HG02884 (cell line): ENCODE results near the gene KLK7.

ENCODE experiments used
- ATAC-seq: cut with Tn5 transposase; IDR thresholded peaks from one replicate; pipeline ENCODE4 v1.9.1; 2021; ENCODE audit warnings: mild to moderate bottlenecking, moderate library complexity; ENCODE audit not compliant: unreplicated experiment

Gene KLK7

DNA sequence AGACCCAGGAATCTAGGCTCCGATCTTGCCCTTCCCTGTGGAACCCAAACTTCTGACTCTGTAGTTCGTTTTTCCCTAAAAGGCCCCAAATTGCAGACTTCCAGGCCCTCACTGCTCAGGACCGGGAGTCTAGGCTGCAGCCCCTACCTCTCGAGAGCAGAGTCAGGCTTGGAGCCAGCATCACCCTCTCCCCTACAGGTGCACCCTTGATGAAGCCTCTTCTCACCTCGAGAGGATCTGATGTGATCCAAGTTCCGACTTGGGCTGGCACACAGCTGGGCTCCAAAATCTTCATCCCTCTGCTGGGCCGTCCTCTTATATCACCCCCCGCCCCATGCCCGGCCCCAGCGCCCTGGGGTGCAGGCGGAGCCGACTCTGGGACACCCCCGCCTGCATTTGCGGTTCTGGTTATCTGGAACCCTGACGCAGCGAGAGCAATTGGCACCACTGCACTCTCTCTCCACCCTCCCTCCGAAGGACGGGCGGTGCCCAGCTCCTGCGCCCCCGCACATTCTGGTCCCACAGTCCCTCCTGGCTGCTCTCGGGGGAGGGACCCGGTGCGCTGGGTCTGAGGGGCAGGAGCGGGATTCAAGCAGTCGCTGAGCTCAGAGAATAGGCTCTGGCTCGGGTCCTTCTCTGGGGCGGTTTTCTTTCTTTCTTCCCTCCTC, at the start of gene KLK7:
Gene KLK7 (minus strand): TSS at position 293 of the 668 bp plus-strand sequence. CDS start 1,518 bp downstream, outside the sequence.
- no peak for ATAC-seq

DNA sequence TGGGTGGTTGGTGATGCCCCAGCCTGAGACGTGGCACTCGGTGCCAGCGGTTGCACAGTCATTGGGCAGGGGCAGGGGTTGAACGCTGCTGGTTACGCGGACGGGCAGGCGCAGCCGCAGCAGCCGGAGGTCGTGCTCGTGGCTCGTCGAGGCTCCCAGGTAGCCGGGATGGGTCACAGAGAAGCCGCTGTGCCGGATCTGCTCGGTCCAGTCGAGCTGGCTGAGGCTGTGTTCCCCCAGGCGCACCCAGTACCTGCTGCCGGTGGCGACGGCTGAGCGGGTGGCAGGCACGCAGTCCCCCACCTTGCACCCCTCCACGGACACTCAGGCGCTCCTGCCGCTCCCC, 48.1 kb upstream of the KLK7 start:
- ATAC-seq, result no peak

DNA sequence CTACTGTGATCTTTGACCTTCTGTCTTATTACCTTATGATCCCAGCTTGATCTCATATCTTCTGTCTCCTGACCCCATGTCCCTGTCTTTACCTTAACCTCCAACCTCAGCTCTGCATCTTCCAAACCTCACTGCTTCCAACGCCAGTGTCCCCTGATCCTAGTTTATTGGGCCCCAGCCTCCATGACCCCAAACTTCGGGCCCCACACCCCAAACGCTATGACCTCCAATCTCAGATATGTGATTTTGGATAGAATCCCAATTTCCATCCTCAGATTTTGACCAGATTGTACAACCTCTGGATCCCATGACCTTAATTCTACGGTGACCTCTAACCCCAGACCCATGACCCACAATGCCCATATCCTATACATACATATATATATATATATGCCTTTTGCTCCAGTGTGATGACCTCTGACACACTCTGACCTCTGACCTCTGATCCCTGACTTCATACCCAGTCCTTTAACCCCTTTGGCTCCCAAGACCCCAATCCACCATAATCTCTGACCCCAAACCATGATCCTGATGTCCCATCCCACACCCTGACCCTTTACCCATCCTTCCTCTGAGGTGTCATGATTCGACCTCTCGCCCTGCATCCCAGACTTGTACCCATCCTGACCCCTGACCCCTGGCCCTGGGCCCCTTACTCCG, 47.6 kb upstream of the KLK7 start:
- ATAC-seq, result no peak

DNA sequence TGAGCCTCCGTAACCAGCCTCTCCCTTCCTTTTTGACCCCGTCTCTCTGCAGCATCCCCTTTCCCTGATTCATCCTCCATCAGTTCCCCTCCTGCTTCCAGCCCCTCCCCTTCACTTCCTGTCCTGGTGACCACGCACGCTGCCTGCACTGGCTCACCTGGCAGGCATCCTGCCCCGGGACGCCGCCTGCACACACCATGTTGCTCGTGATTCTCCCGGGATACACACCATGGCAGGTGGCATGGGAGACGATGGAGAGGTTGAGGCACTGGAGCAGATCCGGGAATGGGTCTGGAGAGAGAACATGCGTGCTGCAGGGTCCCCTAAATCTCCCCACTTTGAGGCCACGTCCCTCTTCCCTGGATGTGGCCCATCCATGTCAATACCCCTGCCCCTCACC, 46.9 kb upstream of the KLK7 start:
- ATAC-seq, result no peak

DNA sequence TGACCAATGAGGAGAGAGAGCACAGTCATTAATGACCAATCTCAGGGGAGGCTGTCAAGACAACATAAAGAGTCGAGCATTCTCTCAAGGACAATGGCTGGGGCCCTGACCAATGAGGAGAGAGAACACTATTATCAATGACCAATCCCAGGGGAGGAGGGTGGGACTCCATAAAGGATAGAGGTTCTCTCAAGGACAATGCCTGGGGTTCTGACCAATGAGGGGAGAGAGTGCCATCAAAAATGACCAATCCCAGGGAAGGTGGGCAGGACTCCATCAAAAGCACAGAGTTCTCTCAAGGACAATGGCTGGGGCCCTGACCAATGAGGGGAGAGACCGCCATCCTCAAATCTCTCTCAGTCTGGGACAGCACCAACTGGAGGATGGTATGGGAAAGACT, 46.0 kb upstream of the KLK7 start:
- ATAC-seq, result no peak

DNA sequence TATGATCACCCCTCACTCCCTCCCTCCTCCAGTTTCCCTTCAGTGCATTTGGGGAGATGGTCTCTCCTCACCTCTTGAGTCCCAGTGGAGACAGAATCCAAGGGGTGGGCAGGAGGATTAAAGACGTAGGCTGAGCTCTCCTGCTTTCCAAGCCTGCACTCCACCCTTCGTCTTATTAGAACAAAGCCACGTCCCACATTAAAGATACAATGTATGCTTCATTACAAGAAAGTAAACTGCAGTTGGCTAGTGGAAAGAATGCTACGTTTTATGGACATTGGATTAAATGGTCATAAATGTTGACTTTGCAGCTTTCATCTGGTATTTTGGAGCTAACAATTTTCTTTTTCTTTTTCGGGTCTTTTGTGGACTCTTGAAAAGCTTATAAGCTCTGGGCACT, 44.2 kb upstream of the KLK7 start:
- no peak for ATAC-seq

DNA sequence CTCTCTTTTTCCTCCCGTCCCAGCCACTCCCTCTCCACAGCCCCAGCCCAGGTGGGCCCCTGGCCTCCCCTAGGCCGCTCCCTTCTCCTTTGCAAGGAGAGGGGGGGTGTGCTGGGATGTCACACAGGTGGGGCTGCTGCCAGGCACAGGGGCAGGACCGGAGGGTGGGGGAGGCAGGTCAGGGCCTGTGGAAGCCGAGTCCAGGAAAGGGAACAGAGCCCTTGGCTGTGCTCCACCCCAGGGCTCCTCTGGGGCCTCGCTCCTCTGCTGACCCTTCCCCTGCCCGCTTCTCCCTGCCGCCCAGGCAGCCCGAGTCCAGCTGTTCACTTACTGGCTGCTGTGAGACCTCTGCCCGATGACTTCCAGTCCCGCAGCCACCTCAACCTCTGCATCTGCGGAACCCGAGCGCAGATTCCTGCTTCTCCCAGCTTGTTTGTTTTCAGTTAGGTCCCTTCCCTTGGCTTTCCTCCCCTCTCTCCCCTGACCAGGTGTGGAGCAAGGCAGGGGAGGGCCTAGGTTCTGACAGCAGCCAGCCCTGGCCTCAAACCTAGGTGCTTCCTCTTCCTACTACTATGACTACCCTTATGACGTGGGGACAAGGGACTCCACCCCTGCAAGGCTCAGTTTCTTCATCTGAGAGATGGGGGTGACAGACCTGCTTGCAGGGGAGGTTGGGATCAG, 43.5 kb upstream of the KLK7 start:
- ATAC-seq, result no peak

DNA sequence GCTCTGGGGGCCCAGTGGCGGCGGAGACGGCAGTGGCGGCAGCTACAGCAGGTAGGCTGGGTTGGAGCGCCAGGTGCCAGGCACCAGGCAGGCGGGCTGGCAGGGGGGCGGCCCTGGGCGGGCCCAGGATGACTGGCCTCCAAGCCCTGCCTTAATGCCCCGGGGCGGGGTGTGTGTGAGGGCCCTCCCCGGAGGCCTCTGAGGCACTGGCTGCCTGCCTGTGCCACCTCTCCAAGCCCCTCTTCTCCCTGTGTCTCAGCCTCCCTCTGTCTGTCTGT, 42.8 kb upstream of the KLK7 start, which contains the start of gene KLK11:
Gene KLK11 (minus strand): TSS at position 63 of the 278 bp plus-strand sequence. CDS start 985 bp downstream, outside the sequence.
- no peak for ATAC-seq

DNA sequence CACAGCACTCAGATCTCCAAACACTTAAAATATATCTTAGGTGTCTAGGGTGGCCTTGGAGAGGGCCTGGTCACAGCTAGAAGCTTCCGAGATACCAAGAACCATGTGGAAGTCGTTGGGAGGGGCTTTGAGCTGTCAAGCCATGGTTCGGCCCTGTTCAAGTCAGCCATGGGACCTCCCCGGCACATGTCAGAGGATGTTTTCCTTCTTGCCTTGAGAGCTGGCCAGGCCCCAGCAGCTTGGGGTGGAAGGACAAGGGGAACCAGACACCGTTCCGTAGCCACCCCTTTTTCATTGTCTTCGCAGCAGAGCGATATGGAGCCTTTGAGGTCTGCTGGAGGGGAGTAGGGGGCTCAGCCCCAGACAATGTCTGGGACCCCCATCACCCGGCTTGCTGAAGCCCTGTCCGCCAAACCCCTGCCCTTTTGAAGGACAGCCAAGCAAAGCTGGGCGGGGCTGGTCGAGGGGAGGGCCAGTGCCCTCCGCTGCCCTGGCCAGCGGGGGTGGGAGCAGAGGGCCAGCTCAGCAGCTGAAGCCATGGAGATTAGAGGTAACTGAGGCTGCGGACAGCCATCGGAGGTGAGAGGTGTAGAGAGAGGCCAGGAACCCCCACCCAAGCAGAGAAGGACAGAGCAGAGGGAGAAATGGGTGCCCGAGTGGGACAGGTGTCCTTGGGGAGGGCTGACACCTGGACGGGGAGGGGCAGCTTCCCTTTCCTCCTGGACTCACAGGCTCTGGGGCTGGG, 42.3 kb upstream of the KLK7 start:
- ATAC-seq, result no peak

DNA sequence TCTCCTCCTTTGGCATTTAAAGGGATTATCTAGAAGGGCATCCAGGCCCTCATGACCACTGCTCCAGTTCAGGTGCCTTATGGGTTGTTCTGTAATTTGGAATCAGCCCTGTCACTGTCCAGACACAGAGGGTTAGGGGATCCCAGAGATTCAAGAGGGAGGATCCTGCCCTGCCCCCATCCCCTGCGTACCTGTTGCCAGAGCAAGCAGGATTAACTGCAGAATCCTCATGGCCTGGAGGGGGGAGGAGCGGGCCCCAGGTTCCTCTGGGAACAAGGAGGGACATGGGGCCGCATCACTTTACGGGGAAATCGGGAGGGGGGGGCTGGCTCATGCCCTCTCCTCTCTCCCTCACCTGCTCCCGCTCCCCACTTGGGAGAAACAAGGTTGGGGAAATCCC, 41.7 kb upstream of the KLK7 start:
- ATAC-seq, result no peak

DNA sequence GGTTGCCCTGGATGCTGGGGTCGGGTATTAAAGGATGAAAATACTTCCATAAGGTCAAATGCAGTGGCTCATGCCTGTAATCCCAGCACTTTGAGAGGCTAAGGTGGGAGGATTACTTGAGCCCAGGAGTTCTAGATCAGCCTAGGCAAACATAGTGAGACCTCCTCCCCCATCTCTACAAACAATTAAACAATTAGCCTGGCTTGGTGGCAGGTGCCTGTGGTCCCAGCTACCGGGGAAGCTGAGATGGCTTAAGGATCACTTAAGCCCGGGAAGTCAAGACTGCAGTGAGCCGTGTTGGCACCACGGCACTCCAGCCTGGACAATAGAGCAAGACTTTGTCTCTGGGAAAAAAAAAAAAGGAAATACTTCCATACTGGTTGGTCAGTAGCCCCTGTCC, 41.2 kb upstream of the KLK7 start:
- no peak for ATAC-seq

DNA sequence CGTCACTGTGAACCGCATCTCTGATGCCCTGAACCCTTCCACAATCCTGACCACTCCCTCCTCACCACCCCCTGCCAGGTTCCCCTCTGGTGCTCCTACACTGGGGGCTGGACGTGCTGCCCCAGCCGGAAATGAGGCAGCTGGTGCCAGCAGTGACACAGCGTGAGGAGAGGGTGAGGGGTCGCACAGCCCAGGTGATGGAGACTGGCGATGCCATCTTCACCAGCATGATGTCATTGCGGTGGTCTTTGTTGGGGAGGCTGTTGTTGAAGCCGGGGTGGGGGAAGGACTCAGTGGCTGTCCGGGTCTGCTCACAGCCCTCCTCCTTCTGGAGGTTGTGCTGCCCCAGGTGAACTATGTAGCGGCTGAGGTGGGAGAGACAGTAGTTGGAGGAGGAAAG, 40.2 kb upstream of the KLK7 start:
- no peak for ATAC-seq

DNA sequence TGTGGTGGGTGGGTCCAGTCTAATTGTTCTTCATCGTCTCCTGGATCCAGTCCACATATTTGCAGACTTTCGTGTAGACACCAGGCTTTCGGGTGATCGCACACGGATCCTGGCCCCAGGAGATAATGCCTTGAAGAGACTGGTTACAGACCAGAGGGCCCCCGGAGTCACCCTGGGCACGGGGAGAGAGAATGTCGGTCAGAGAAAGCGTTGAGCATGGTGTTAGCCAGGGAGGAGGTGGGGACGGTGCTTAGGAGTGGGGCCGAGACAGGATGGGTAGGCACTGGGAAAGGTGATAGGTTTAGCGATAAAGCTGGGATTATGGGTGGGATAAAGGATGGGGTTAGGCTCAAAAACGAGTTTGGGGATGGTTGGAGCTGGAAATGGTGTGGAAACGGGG, 38.8 kb upstream of the KLK7 start:
- no peak for ATAC-seq

DNA sequence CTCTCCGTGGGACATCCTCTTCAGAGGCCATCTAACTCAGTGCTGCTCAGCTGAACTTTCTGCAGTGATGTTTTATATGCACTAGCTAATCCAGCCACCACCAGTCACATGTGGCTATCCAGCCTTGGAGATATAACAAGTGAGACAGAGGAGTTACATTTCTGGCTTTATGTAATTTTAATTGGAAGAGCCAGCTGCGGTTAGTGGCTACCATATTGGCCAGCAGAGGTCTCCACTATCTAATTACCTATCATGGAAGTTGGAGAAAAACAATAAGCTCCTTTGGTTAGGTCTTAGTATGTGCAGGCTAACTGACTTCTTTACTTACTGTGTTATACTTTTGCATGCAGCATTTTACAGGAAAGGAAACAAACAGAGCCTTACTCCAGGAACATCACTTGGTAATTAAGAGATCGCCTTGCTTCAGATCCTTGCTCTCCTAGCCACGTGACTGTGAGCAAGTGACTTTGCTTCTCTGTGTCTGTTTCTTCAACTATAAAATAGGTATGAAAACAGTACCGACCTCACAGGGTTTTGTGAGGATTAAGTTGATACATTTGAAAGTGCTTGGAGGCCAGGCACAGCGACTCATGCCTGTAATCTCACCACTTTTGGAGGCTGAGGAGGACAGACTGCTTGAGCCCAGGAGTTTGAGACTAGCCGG, 37.4 kb upstream of the KLK7 start:
- no peak for ATAC-seq

DNA sequence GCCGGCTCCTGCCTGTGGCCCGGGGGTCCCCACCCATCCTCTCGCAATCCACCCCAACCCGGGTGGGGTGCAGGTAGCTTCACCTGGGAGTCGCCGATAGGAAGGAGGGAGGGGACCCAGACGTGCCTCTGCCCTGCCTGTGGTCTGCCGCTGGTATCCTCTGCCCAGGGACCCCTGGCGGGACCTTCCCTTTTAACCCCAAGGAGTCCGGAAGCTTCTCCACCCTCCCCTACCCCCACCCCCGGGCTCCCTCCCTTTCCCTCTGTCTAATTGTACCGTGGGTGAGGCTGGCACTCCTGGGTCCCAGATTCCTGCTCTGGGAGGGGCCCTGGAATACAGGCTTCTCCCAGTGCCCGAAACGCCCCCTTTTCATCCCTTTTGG, 35.8 kb upstream of the KLK7 start, which contains the start of gene KLK10:
Gene KLK10 (minus strand): TSS at position 166 of the 382 bp plus-strand sequence. CDS start 579 bp downstream, outside the sequence.
- no peak for ATAC-seq

DNA sequence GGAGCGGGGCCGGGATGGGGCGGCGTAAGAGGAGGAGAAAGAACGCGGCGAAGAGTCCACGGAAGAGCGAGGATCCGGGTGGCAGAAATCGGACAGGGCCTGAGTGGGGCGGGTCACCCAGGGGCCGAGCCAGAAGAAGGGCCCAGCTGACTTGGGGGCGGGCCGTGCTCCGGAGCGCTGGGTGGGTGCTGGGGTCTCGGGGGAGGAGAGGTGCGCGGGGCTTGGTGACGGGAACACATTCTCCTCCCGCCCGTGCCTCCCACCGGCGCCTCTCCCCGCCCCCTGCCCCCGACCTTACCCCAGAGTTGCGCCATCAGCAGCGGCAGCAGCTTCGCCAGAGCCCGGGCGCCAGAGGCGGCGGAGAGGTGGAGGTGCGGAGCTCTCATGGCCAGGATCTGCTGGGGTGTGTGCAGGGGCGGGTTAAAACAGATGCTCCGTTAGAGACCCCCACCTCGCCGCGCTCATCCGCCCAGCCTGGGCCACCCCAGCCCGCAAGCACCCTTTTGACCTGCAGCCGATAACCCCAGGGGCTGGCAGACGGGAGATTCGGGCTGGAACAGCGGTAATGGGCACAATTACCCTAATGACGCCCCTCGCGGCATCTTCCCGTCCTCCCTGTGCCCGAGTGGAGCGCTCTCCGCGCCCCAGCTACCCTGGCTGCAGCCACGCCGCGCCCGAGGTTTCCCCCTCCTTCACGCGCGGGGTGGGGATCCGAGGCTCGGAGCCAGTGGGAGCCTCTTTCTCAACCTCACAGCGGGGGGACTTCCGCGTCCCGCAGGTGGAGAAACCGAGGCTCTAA, 35.2 kb upstream of the KLK7 start:
- ATAC-seq, result no peak

DNA sequence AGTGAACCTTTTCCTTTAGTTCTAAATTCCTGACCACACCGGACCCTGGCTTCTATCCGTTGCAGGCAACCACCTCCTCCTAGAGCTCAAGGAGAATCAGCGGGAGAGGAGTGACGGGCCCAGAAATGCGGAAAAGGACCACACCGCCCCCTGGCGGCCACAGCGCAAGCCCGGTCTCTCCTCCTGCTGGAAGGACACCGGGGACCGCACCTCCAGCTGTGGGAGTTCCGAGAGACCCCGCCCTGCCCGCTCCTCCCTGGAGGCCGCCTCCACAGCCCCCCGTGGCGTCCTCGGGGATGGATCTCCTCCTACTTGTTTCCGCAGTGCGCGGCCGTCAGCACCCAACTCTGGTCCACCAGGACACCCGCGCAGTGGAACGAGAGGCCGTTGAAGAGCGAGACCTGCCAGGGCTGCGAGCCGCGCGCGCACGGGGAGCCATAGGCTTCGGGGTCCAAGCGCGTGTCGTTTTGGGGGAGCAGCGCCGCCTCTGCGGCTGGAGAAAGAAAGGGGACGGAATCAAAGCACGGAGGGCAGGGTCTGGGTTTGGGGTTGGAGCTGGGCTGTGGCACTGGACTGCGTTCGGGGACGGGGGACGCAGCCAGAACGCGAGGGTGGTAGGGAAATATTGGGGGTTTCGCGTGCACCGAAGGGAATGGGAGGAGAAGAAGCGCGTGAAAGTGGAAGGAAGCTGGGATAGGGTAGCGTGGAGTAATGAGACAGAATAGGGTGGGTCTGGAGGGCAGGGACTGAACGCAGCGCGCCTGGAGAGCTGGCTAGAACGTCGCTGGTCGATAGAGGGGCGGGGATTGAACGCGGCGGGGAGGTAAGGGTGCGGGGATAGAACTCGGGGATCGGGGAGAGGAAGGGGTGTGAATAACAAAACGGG, 33.3 kb upstream of the KLK7 start:
- no peak for ATAC-seq

DNA sequence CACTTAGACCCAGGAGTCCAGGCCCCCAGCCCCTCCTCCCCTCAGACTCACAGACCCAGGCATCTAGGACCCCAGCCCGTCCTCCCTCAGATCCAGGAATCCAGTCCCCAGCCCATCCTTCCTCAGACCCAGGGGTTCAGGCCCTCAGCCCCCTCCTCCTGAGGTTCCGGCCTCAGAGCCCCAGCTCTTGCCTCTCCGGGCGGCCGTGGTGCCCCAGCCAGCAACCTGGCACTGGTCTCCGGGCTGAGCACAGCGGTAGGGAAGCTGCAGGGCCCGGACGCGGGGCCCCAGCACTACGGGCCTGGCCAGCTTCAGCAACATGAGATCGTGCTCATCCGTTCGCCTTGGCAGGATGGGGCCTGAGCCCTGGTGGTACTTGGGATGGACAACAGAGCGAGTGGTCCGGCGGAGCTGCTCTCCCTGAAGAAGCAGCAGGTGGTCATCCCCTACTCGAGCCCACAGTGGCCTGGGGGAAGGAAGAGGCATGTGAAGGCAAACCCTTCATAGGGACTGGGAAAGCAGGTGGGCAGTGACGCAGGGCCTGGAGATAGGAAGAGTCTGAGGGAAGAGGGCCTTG, 32.1 kb upstream of the KLK7 start:
- ATAC-seq, result no peak

DNA sequence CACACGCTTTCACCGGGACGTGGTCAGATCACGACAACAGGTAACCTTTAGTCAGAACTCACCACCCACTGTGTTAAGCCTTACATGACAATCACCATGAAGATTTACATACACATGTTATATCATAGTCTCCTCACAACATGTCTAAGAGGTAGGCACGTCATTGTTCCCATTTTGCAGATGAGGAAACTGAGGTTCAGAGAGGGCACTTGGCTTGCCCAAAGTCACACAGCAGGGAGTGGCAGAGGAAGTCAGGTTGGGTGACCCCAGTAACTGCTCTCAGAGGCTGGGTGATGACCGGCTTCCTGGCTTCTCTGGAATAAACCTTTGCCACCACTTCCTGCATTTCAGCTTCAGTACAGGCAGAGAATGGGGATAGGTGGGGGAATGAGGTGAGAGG, 30.5 kb upstream of the KLK7 start:
- ATAC-seq, result no peak
